Measurements from ENCODE around the gene TUBD1. TPM values are rescaled to one million over a fixed set of nuclear protein-coding genes. Genes with fewer than 3 reads are reported as not detected.

The TUBD1 gene
- total and polyA plus RNA-seq, 2 of the 13 experiments (the other 11 are each of a cell fraction or from before 2014, with no cell fraction given) = 18.2 to 25.9 TPM

DNA sequence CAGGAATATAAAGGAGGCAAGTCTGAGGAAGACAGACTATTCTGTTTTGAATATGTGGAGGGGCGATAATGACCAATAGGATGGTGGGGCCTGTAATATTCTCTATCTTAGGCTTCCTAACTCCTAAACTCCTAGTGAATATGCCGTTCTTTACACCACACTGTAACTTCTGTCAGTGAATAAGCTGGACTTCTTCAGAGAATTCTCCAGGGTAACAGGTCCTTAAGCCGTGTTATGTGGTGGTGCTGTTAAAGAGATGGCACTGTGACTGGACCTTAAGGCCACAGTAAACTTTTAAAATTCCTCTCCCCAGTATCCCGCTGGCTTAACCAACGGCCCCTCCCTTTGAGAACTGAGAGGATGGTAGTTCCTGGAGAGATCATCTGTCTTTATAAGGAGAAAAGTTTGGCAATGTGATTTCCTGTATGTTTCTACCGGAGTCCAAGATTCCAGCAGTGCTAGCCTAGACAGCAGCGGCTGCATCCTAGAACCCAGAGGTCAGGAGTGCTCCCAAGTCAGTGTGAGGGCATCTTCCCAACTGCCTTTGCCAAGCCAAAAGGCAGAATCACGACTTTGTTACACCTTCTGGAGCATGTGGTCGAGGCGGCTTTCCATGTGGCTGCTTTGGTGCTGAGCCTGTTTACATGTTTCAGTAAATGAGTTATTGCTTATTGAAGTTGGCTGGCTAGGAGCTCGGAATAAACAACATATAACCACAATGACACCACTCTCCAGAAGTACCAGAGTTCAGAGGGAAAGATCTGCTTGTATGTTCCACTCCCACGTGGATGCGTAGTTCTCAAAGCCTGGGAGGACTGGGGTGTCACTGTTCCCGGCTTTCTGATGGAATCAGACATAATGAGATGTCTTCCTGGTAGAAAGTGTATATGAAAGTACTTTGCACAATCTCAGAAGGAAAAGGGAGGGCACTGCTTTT is 41.0 kb downstream of the TUBD1 start (continued):
- TF ChIP-seq, protein P1, sequence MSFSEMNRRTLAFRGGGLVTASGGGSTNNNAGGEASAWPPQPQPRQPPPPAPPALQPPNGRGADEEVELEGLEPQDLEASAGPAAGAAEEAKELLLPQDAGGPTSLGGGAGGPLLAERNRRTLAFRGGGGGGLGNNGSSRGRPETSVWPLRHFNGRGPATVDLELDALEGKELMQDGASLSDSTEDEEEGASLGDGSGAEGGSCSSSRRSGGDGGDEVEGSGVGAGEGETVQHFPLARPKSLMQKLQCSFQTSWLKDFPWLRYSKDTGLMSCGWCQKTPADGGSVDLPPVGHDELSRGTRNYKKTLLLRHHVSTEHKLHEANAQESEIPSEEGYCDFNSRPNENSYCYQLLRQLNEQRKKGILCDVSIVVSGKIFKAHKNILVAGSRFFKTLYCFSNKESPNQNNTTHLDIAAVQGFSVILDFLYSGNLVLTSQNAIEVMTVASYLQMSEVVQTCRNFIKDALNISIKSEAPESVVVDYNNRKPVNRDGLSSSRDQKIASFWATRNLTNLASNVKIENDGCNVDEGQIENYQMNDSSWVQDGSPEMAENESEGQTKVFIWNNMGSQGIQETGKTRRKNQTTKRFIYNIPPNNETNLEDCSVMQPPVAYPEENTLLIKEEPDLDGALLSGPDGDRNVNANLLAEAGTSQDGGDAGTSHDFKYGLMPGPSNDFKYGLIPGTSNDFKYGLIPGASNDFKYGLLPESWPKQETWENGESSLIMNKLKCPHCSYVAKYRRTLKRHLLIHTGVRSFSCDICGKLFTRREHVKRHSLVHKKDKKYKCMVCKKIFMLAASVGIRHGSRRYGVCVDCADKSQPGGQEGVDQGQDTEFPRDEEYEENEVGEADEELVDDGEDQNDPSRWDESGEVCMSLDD (CRISPR knock-in tag; IDR thresholded peaks at IDR 0.05; ENCODE audit: borderline replicate concordance) = no peak
- TF ChIP-seq, protein P2, sequence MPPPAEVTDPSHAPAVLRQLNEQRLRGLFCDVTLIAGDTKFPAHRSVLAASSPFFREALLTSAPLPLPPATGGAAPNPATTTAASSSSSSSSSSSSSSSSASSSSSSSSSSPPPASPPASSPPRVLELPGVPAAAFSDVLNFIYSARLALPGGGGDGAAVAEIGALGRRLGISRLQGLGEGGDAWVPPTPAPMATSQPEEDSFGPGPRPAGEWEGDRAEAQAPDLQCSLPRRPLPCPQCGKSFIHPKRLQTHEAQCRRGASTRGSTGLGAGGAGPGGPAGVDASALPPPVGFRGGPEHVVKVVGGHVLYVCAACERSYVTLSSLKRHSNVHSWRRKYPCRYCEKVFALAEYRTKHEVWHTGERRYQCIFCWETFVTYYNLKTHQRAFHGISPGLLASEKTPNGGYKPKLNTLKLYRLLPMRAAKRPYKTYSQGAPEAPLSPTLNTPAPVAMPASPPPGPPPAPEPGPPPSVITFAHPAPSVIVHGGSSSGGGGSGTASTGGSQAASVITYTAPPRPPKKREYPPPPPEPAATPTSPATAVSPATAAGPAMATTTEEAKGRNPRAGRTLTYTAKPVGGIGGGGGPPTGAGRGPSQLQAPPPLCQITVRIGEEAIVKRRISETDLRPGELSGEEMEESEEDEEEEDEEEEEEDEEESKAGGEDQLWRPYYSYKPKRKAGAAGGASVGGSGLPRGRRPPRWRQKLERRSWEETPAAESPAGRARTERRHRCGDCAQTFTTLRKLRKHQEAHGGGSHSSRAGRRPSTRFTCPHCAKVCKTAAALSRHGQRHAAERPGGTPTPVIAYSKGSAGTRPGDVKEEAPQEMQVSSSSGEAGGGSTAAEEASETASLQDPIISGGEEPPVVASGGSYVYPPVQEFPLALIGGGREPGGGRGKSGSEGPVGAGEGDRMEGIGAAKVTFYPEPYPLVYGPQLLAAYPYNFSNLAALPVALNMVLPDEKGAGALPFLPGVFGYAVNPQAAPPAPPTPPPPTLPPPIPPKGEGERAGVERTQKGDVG (CRISPR knock-in tag; IDR thresholded peaks at IDR 0.05; ENCODE audit: borderline replicate concordance) = peak; percentile 63; the same call in 1 of the 2 replicates
- TF ChIP-seq YEATS2 (CRISPR knock-in tag; IDR thresholded peaks at IDR 0.05; ENCODE audit: borderline replicate concordance) = 0 out of 2 replicates have a peak, but pooled peaks have one; percentile 27
- no peak for TF ChIP-seq YY1 (IDR thresholded peaks at IDR 0.05; ENCODE audit: insufficient read depth, insufficient replicate concordance, low read depth, low read length)
- no peak for TF ChIP-seq HMG20B (CRISPR knock-in tag; conservative IDR thresholded peaks at IDR 0.05)
- peak; percentile 25; the same call in 1 of the 2 replicates for TF ChIP-seq MED1 (CRISPR knock-in tag; IDR thresholded peaks at IDR 0.05)
- TF ChIP-seq, protein P3, sequence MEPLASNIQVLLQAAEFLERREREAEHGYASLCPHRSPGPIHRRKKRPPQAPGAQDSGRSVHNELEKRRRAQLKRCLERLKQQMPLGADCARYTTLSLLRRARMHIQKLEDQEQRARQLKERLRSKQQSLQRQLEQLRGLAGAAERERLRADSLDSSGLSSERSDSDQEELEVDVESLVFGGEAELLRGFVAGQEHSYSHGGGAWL (CRISPR knock-in tag; IDR thresholded peaks at IDR 0.05) = 0 out of 2 replicates have a peak, but pooled peaks have one; percentile 34
- TF ChIP-seq BCL6 (CRISPR knock-in tag; IDR thresholded peaks at IDR 0.05) = peak; percentile 30; the same call in 1 of the 2 replicates
- TF ChIP-seq, protein P4, sequence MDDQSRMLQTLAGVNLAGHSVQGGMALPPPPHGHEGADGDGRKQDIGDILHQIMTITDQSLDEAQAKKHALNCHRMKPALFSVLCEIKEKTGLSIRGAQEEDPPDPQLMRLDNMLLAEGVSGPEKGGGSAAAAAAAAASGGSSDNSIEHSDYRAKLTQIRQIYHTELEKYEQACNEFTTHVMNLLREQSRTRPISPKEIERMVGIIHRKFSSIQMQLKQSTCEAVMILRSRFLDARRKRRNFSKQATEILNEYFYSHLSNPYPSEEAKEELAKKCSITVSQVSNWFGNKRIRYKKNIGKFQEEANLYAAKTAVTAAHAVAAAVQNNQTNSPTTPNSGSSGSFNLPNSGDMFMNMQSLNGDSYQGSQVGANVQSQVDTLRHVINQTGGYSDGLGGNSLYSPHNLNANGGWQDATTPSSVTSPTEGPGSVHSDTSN (CRISPR knock-in tag; IDR thresholded peaks at IDR 0.05; ENCODE audit: borderline replicate concordance) = no peak
- TF ChIP-seq ELF4 (CRISPR knock-in tag; IDR thresholded peaks at IDR 0.05; ENCODE audit: borderline replicate concordance) = no peak
- TF ChIP-seq, protein P5, sequence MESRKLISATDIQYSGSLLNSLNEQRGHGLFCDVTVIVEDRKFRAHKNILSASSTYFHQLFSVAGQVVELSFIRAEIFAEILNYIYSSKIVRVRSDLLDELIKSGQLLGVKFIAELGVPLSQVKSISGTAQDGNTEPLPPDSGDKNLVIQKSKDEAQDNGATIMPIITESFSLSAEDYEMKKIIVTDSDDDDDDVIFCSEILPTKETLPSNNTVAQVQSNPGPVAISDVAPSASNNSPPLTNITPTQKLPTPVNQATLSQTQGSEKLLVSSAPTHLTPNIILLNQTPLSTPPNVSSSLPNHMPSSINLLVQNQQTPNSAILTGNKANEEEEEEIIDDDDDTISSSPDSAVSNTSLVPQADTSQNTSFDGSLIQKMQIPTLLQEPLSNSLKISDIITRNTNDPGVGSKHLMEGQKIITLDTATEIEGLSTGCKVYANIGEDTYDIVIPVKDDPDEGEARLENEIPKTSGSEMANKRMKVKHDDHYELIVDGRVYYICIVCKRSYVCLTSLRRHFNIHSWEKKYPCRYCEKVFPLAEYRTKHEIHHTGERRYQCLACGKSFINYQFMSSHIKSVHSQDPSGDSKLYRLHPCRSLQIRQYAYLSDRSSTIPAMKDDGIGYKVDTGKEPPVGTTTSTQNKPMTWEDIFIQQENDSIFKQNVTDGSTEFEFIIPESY (CRISPR knock-in tag; IDR thresholded peaks at IDR 0.05) = peak; percentile 64
- TF ChIP-seq MXI1 (IDR thresholded peaks at IDR 0.05; ENCODE audit: borderline replicate concordance, low read depth, low read length) = no peak
- TF ChIP-seq ATM (IDR thresholded peaks at IDR 0.05; ENCODE audit: borderline replicate concordance) = no peak
- TF ChIP-seq ELF3 (CRISPR knock-in tag; IDR thresholded peaks at IDR 0.05) = 0 out of 2 replicates have a peak, but pooled peaks have one; percentile 0
- TF ChIP-seq MAFK (conservative IDR thresholded peaks at IDR 0.05 in 1 of 2, IDR thresholded peaks at IDR 0.05 in 1 of 2; ENCODE audit: low read length in 2 of 2) = no peak
- TF ChIP-seq RAD51 (IDR thresholded peaks at IDR 0.05; ENCODE audit: borderline replicate concordance) = no peak
- TF ChIP-seq, protein P6, sequence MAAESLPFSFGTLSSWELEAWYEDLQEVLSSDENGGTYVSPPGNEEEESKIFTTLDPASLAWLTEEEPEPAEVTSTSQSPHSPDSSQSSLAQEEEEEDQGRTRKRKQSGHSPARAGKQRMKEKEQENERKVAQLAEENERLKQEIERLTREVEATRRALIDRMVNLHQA (CRISPR knock-in tag; IDR thresholded peaks at IDR 0.05) = no peak
